OCI-LY1 (cell line): ENCODE results near the gene TTBK1.

Experiments
- H2AFZ ChIP-seq: fragments of 200-600 bp; sonication (generic), shearing (Covaris generic); 2 replicates; pipeline ENCODE4 v1.6.0; 2014; ENCODE audit warnings: antibody characterized with exemption, mild to moderate bottlenecking, low read length
- H3F3A ChIP-seq: fragments of 200-600 bp; sonication (generic), shearing (Covaris generic); 2 replicates; pipeline ENCODE4 v1.6.0; 2014; ENCODE audit warnings: mild to moderate bottlenecking, antibody characterized with exemption, low read length, moderate library complexity; ENCODE audit not compliant: insufficient read depth
- H3K27ac ChIP-seq: fragments of 200-600 bp; sonication (generic); 2 replicates; pipeline ENCODE4 v1.5.1; 2014; ENCODE audit warnings: low read length, mixed run types, mild to moderate bottlenecking, low read depth; ENCODE audit not compliant: poor library complexity, severe bottlenecking
- H3K27me3 ChIP-seq: fragments of 200-600 bp; sonication (generic); 2 replicates; pipeline ENCODE4 v1.6.0; 2014; ENCODE audit warnings: antibody characterized with exemption, mild to moderate bottlenecking, low read length, moderate library complexity; ENCODE audit not compliant: insufficient read depth
- H3K36me3 ChIP-seq: fragments of 200-600 bp; sonication (generic); 2 replicates; pipeline ENCODE4 v1.6.1; 2014; ENCODE audit warnings: mild to moderate bottlenecking, antibody characterized with exemption, low read length, moderate library complexity, mixed read lengths; ENCODE audit not compliant: insufficient read depth
- H3K4me1 ChIP-seq: fragments of 200-600 bp; sonication (generic); 2 replicates; pipeline ENCODE4 v1.5.1; 2014; ENCODE audit warnings: mild to moderate bottlenecking, low read length, moderate library complexity; ENCODE audit not compliant: insufficient read depth, severe bottlenecking
- H3K4me2 ChIP-seq: fragments of 200-600 bp; sonication (generic), shearing (Covaris generic); 2 replicates; pipeline ENCODE4 v1.6.1; 2014; ENCODE audit warnings: low read length
- H3K4me3 ChIP-seq: fragments of 200-600 bp; sonication (generic); 2 replicates; pipeline ENCODE4 v1.5.1; 2014; ENCODE audit warnings: low read length, low read depth, mild to moderate bottlenecking, mixed read lengths; ENCODE audit not compliant: poor library complexity, severe bottlenecking
- H3K79me2 ChIP-seq: fragments of 200-600 bp; shearing (Covaris generic); 2 replicates; pipeline ENCODE4 v1.6.1; 2016; ENCODE audit warnings: mixed run types, low read length, mixed read lengths; ENCODE audit not compliant: insufficient read depth
- H3K9ac ChIP-seq: fragments of 200-600 bp; sonication (generic), shearing (Covaris generic); 2 replicates; pipeline ENCODE4 v1.6.1; 2014; ENCODE audit warnings: mild to moderate bottlenecking, low read length, mixed read lengths
- H3K9me2 ChIP-seq: fragments of 200-600 bp; sonication (generic), shearing (Covaris generic); 2 replicates; pipeline ENCODE4 v1.6.1; 2014; ENCODE audit warnings: low read depth, mild to moderate bottlenecking, low read length, mixed read lengths
- H3K9me3 ChIP-seq: fragments of 200-600 bp; shearing (Covaris generic); 2 replicates; pipeline ENCODE4 v1.6.1; 2014; ENCODE audit warnings: low read length, mixed read lengths
- H4K20me1 ChIP-seq: fragments of 200-600 bp; sonication (generic), shearing (Covaris generic); 2 replicates; pipeline ENCODE4 v1.6.0; 2016; ENCODE audit warnings: mild to moderate bottlenecking, low read length; ENCODE audit not compliant: insufficient read depth
- CTCF ChIP-seq: fragments of 200-600 bp; sonication (generic), shearing (Covaris generic); IDR thresholded peaks from 2 replicates; pipeline ENCODE4 v1.5.1; 2017; ENCODE audit warnings: mild to moderate bottlenecking, antibody characterized with exemption, low read length, moderate library complexity, mixed read lengths
- EZH2 ChIP-seq: fragments of 200-600 bp; sonication (generic), shearing (Covaris generic); IDR thresholded peaks from 2 replicates; pipeline ENCODE4 v1.8.0; 2017; ENCODE audit warnings: borderline replicate concordance, mixed run types, mild to moderate bottlenecking, antibody characterized with exemption, low read length, moderate library complexity, mixed read lengths

The TTBK1 gene

GRCh38 chr6:43290339-43290904, 47.1 kb downstream of the TTBK1 start:
- H3K4me1 ChIP-seq: no peaks in the 10 kb centered on the region
- H3K27ac ChIP-seq: no peak overlapping the region
- no peaks in the 10 kb centered on the region for H3K79me2 ChIP-seq
- no peaks in the 10 kb centered on the region for H3K9me2 ChIP-seq
- no peaks in the 10 kb centered on the region for H3F3A ChIP-seq
- H3K4me2 ChIP-seq: no peak overlapping the region
- no peak for TF ChIP-seq CTCF
- no peak for TF ChIP-seq EZH2
- no peak overlapping the region for H2AFZ ChIP-seq
- no peak overlapping the region for H3K4me3 ChIP-seq
- no peaks in the 10 kb centered on the region for H3K36me3 ChIP-seq
- H3K9me3 ChIP-seq: no peaks in the 10 kb centered on the region
- no peak overlapping the region for H3K9ac ChIP-seq
- H4K20me1 ChIP-seq: no peaks in the 10 kb centered on the region
- no peaks in the 10 kb centered on the region for H3K27me3 ChIP-seq

DNA sequence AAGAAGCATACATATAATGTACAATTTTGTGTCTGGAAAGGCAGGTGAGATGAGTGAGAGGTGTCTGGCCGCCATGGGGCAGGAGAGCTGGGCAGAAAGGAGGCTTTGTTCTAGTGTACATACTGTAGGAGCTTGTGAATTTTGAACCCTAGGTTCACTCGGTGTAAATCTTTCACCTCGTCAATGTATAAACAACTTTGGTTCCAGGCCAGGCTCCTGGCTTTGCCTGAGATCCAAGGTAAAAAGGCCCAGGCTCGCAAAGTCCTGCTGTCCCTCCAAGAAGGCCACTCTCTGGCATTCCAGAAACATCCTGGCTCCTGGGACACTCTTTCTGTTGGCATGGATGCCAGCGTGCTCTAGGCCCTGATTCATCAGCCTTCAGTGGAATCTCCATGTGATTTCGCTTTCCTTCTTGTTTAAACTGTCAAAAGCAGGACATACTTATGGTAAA, 47.6 kb downstream of the TTBK1 start:
- Histone ChIP-seq H3K9me2 (no peaks in the 10 kb centered on the region), H3K4me3 (no peak overlapping the region), H3K27me3 (no peaks in the 10 kb centered on the region), H3F3A (no peaks in the 10 kb centered on the region), H3K4me1 (no peaks in the 10 kb centered on the region), H3K9ac (no peak overlapping the region), H3K27ac (no peak overlapping the region), H3K9me3 (no peaks in the 10 kb centered on the region), H4K20me1 (no peaks in the 10 kb centered on the region), H2AFZ (no peak overlapping the region), H3K4me2 (no peak overlapping the region), H3K79me2 (no peaks in the 10 kb centered on the region), H3K36me3 (no peaks in the 10 kb centered on the region)
- TF ChIP-seq EZH2 (no peak), CTCF (no peak)

DNA sequence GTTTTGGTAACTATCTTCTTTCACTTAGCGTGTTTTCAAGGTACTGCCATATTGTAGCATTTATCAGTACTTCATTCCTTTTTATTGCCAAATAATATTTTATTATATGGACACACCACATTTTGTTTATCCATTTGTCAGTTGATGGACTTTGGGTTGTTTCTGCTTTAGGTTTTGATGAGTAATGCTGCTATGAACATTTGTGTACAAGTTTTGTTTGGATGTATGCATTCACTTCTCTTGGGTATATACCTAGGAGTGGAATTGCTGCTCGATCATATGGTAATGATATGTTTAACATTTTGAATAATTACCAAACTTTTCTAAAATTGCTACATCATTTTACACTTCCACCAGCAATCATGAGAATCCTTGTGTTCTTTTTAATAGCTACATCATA, 48.4 kb downstream of the TTBK1 start:
- no peak overlapping the region for H3K27ac ChIP-seq
- no peaks in the 10 kb centered on the region for H3K36me3 ChIP-seq
- no peaks in the 10 kb centered on the region for H3K4me1 ChIP-seq
- H3K79me2 ChIP-seq: no peaks in the 10 kb centered on the region
- no peaks in the 10 kb centered on the region for H3K9me3 ChIP-seq
- H3K9me2 ChIP-seq: no peaks in the 10 kb centered on the region
- H4K20me1 ChIP-seq: no peaks in the 10 kb centered on the region
- no peak overlapping the region for H3K9ac ChIP-seq
- H3K4me2 ChIP-seq: no peak overlapping the region
- no peaks in the 10 kb centered on the region for H3K27me3 ChIP-seq
- no peak overlapping the region for H3K4me3 ChIP-seq
- H2AFZ ChIP-seq: no peak overlapping the region
- no peak for TF ChIP-seq CTCF
- TF ChIP-seq EZH2: no peak
- no peaks in the 10 kb centered on the region for H3F3A ChIP-seq
